Measurements from ENCODE around the gene PIP4K2A. TPM values are rescaled to one million over a fixed set of nuclear protein-coding genes. Genes with fewer than 3 reads are reported as not detected.
A peak's percentile ranks its signal among the peaks of the same experiment; 100 is the strongest.

Gene PIP4K2A
- 13.4 and 28.6 TPM in 2 replicates for total RNA-seq

DNA sequence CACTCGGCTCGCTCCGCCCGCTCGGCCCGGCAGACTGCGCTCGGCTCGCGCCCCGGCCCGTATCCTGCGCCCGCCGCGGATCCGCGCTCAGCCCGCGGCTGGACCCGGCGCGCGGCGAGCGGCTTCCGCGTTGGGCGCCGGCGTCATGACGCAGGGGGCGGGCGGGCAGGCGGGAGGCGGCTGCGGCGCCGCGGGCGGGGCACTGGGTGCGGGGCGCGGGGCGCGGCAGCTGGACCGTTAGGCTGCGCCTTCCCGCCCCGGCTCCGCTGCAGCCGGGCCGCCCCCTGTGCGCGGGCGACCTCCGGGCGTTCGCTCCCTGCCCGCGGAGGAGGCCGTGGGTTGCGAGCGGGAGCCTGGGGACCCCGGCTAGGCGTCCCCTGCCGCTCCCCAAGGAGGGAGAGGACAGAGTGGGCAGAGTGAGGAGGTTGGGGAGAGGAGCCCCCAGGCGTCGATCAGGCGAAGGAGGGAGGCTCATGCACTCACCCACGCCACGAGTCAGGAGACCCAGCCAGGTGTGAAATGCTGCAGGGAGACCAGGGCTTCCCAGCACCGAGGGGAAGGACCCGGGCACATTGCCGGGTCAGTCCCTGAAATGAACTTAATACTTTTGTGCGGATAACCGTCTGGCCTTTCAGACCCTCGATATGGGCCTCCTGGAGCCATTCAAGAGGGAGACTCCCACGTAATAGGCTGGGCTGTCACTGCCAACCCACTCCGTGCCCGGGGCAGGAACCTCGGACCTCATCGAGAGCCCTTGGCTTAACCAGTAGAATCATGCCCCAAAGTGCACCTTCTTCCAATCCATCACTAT is at the start of gene PIP4K2A:
Gene PIP4K2A, minus strand, starts transcription at position 100 of the 811 bp plus-strand sequence. CDS start 252 bp downstream, outside the sequence.
- TF ChIP-seq, protein P1, sequence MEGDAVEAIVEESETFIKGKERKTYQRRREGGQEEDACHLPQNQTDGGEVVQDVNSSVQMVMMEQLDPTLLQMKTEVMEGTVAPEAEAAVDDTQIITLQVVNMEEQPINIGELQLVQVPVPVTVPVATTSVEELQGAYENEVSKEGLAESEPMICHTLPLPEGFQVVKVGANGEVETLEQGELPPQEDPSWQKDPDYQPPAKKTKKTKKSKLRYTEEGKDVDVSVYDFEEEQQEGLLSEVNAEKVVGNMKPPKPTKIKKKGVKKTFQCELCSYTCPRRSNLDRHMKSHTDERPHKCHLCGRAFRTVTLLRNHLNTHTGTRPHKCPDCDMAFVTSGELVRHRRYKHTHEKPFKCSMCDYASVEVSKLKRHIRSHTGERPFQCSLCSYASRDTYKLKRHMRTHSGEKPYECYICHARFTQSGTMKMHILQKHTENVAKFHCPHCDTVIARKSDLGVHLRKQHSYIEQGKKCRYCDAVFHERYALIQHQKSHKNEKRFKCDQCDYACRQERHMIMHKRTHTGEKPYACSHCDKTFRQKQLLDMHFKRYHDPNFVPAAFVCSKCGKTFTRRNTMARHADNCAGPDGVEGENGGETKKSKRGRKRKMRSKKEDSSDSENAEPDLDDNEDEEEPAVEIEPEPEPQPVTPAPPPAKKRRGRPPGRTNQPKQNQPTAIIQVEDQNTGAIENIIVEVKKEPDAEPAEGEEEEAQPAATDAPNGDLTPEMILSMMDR (conservative IDR thresholded peaks at IDR 0.05; ENCODE audit: low read depth, low read length): no peak
- peak within 1 kb of the TSS; percentile 84 for H3K4me3 ChIP-seq (ENCODE audit: low read depth, low read length)
- DNase-seq (ENCODE audit: low read depth): no peak

DNA sequence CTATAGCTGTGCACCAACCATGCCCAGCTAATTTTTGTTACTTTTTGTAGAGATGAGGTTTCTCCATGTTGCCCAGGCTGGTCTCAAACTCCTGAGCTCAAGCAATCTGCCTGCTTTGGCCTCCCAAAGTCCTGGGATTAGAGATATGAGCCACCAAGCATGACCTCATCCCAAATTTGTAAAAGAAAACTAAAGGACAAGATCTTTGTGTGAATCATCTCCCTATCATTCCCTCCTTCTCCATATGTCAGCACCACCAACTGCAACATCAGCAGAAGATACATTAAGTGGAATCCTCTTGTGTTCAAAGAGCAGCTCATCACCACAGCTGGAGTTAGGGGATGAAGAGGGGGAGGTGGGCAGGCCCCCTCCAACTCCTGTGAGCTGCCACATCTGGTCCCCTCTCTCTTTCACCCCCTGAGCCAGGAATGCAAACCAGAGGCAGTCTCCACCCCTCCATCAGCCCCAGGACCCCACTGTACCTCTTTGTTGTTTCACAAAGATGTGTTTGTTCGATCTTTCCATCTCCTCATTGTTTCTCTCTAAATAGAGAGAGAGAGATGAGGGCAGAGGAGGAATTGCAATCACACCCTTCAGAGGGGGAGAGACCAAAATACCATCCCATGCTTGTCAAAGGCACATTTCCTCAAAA is 47.3 kb upstream of the PIP4K2A start:
- TF ChIP-seq, protein P1 (conservative IDR thresholded peaks at IDR 0.05; ENCODE audit: low read depth, low read length): no peak
- H3K4me3 ChIP-seq (ENCODE audit: low read depth, low read length): no peak overlapping the region
- no peak for DNase-seq (ENCODE audit: low read depth)

DNA sequence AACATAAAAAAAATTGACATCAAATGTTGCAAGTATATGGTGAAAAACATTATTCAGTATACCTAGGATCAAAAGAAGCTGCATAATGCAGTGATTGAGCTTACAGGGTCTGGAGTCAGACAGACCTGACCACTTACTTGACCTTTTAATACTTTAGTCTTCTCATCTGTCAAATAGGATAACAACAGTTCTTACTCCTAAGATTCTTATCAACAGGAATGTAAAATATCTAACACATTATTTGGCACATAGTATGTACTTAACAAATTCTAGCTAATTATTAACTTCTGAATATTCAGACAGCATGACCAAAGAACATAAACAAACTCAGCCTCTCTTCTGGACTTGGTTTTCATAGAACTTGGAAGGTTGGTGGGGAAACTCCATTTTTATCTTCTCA is 45.6 kb upstream of the PIP4K2A start:
- peak; percentile 30 for DNase-seq (ENCODE audit: low read depth)
- no peak overlapping the region for H3K4me3 ChIP-seq (ENCODE audit: low read depth, low read length)

DNA sequence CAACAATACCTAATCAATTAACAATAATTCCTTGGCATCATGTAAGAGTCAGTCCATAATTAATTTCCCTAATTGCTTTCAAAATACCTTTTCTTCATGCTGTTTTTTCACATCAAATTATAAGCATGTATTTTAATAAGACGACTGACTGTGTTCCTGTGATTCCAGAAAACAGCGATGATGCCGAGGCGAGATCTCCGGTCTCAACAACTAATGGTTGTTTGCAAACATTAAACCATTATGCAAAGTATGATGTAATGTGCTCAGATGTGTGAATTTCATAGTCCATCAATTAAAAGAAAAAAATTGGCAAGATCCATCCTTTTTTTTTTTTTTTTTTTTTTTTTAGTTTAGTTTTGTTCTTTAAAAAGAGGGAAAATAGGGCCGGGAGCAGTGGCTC is 44.5 kb upstream of the PIP4K2A start:
- H3K4me3 ChIP-seq (ENCODE audit: low read depth, low read length): no peak overlapping the region
- TF ChIP-seq, protein P1 (conservative IDR thresholded peaks at IDR 0.05; ENCODE audit: low read depth, low read length): no peak
- DNase-seq (ENCODE audit: low read depth): no peak

More for the DNA sequence above, 45.6 kb upstream of the PIP4K2A start:
- TF ChIP-seq, protein P1 (conservative IDR thresholded peaks at IDR 0.05; ENCODE audit: low read depth, low read length): no peak

DNA sequence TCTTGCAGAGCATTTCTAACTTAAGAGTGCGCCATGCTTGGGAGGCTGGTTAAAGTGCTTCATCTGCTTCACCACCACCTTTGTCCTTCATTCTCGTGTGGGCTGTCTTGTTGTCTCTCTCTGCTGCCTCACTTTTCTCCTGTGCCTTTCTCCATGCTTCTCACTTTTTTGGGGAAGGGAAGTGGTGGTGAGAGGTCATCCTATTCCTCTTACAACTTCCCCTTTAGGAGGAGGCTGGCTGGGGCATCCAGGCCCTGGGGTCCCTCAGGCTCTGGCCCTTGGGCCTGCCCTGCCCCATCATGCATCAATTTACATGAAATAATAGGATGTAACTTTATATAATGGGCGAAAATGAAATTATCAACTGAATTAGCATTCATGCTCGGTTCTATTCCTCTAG is 39.9 kb upstream of the PIP4K2A start:
- TF ChIP-seq, protein P1 (conservative IDR thresholded peaks at IDR 0.05; ENCODE audit: low read depth, low read length): no peak
- H3K4me3 ChIP-seq (ENCODE audit: low read depth, low read length): no peak overlapping the region
- DNase-seq (ENCODE audit: low read depth): no peak

- no peak for DNase-seq (ENCODE audit: low read depth)
Measured at GRCh38 chr10:22753786-22754185, 39.4 kb upstream of the PIP4K2A start.

More at GRCh38 chr10:22753786-22754185, 39.4 kb upstream of the PIP4K2A start:
- TF ChIP-seq, protein P1 (conservative IDR thresholded peaks at IDR 0.05; ENCODE audit: low read depth, low read length): no peak
- H3K4me3 ChIP-seq (ENCODE audit: low read depth, low read length): no peak overlapping the region

Data from epithelial cell of proximal tubule (primary cell).